HCT116 (cell line): ENCODE measurements around the gene PADI3. TPM values are rescaled to one million over a fixed set of nuclear protein-coding genes. Genes with fewer than 3 reads are reported as not detected.

Experiments used
- ATAC-seq: fragments of 200-7000 bp; cut with Tn5 transposase; 2 replicates; pipeline ENCODE4 v1.9.1; 2020; ENCODE audit warnings: mild to moderate bottlenecking, moderate library complexity
- BruUV-seq: library from RNA; stranded (reverse); fragments of 400-500 nt; replicated peaks from 2 replicates; lab custom pipeline; 2021; lab: Mats Ljungman, UMichigan
- CTCF ChIA-PET: fragments of 300-600 bp; sonication (Branson Sonifier 250); formaldehyde crosslinking; loops from one replicate; lab custom pipeline; 2021; ENCODE audit warnings: antibody characterized with exemption; lab: Charles Lee
- POLR2A ChIA-PET: fragments of 300-600, 350-600 bp; sonication (Branson Sonifier 250); formaldehyde crosslinking; loops from one replicate; lab custom pipeline; 2021; ENCODE audit warnings: antibody characterized with exemption; lab: Charles Lee
- RAD21 ChIA-PET, 2 experiments: fragments of 300-600 bp; sonication (Branson Sonifier 250); formaldehyde crosslinking; loops; one replicate each; lab custom pipeline; 2023; ENCODE audit warnings: low total read pairs in 2 of 2; ENCODE audit not compliant: uncharacterized antibody in 2 of 2, unreplicated experiment in 2 of 2, low non-redundant PET in 1 of 2; lab: Charles Lee
- DNase-seq: peaks from one replicate; pipeline ENCODE4 v3.0.0-alpha.2; 2010; ENCODE audit warnings: low read depth, low spot score
- H2AFZ ChIP-seq: fragments of 200-600 bp; shearing (Covaris generic), sonication (generic); 2 replicates; pipeline ENCODE4 v1.6.1; 2017; ENCODE audit warnings: low read depth, mixed run types, mixed read lengths, antibody characterized with exemption, low read length; ENCODE audit not compliant: poor library complexity, severe bottlenecking
- H3K27ac ChIP-seq: 2 replicates; pipeline ENCODE4 v1.5.1; 2012; ENCODE audit warnings: low read depth, low read length
- H3K27me3 ChIP-seq: fragments of 200-600 bp; sonication (generic); 2 replicates; pipeline ENCODE4 v1.6.1; 2016; ENCODE audit warnings: mixed run types, low read length, mixed read lengths; ENCODE audit not compliant: insufficient read depth
- H3K36me3 ChIP-seq, 2 experiments: fragments of 200-500 bp in 1 of 2; fragments of 200-600 bp in 1 of 2; sonication (Bioruptor generic) in 1 of 2; sonication (generic) in 1 of 2; 2 replicates each; pipeline versions ENCODE4 v1.5.1 to v1.6.1; 2014 to 2016; ENCODE audit warnings: low read length in 2 of 2, inconsistent platforms in 1 of 2, mixed read lengths in 1 of 2, mixed run types in 1 of 2; ENCODE audit not compliant: insufficient read depth in 2 of 2, control insufficient read depth in 1 of 2
- H3K4me1 ChIP-seq, 2 experiments: fragments of 200-600 bp in 1 of 2; sonication (generic) in 1 of 2; 2 replicates each; pipeline versions ENCODE4 v1.5.1 to v1.6.1; 2012 to 2017; ENCODE audit warnings: low read length in 2 of 2, inconsistent platforms in 1 of 2, mild to moderate bottlenecking in 1 of 2, mixed read lengths in 1 of 2, mixed run types in 1 of 2, moderate library complexity in 1 of 2; ENCODE audit not compliant: insufficient read depth in 2 of 2, control insufficient read depth in 1 of 2
- H3K4me2 ChIP-seq: fragments of 200-600 bp; sonication (generic); 2 replicates; pipeline ENCODE4 v1.6.1; 2017; ENCODE audit warnings: mixed run types, low read length, mixed read lengths
- H3K4me3 ChIP-seq, 2 experiments: fragments of 200-600 bp in 1 of 2; sonication (generic) in 1 of 2; replicated peaks in 1 of 2; 2 replicates each; pipeline ENCODE4 v1.5.1; 2011 to 2016; ENCODE audit warnings: low read length in 2 of 2, control low read depth in 1 of 2, low read depth in 1 of 2, mild to moderate bottlenecking in 1 of 2, mixed read lengths in 1 of 2, mixed run types in 1 of 2
- H3K79me2 ChIP-seq: fragments of 200-600 bp; sonication (generic); 2 replicates; pipeline ENCODE4 v1.6.1; 2017; ENCODE audit warnings: mild to moderate bottlenecking, mixed run types, low read length, moderate library complexity, mixed read lengths; ENCODE audit not compliant: insufficient read depth
- H3K9ac ChIP-seq: fragments of 200-600 bp; sonication (generic); 2 replicates; pipeline ENCODE4 v1.6.1; 2016; ENCODE audit warnings: low read length, mixed read lengths
- H3K9me2 ChIP-seq: fragments of 200-600 bp; sonication (generic), shearing (Covaris generic); 2 replicates; pipeline ENCODE4 v1.6.1; 2017; ENCODE audit warnings: mixed run types, mild to moderate bottlenecking, moderate library complexity; ENCODE audit not compliant: insufficient read depth
- H3K9me3 ChIP-seq, 2 experiments: fragments of 200-500 bp in 1 of 2; fragments of 200-600 bp in 1 of 2; sonication (Bioruptor generic) in 1 of 2; sonication (generic) in 1 of 2; 2 replicates each; pipeline ENCODE4 v1.6.1; 2014 to 2017; ENCODE audit warnings: low read length in 2 of 2, mixed read lengths in 2 of 2, inconsistent platforms in 1 of 2, low read depth in 1 of 2, mild to moderate bottlenecking in 1 of 2, mixed run types in 1 of 2, moderate library complexity in 1 of 2; ENCODE audit not compliant: control insufficient read depth in 1 of 2, insufficient read depth in 1 of 2
- H4K20me1 ChIP-seq: fragments of 200-600 bp; sonication (generic), shearing (Covaris generic); 2 replicates; pipeline ENCODE4 v1.6.1; 2017; ENCODE audit warnings: mixed run types, mild to moderate bottlenecking, moderate library complexity; ENCODE audit not compliant: insufficient read depth
- CBX3 ChIP-seq: IDR thresholded peaks from 2 replicates; pipeline ENCODE4 v1.6.1; 2012; ENCODE audit warnings: low read depth
- EGR1 ChIP-seq: IDR thresholded peaks from 2 replicates; pipeline ENCODE4 v1.6.1; 2012; ENCODE audit warnings: low read depth
- EZH2 ChIP-seq: fragments of 200-600 bp; sonication (generic); IDR thresholded peaks from 2 replicates; pipeline ENCODE4 v1.6.1; 2017; ENCODE audit warnings: antibody characterized with exemption, mixed run types
- FOSL1 ChIP-seq: IDR thresholded peaks from 2 replicates; pipeline ENCODE4 v1.6.1; 2012; ENCODE audit warnings: low read depth
- JUND ChIP-seq: IDR thresholded peaks from 2 replicates; pipeline ENCODE4 v1.6.1; 2012
- MAX ChIP-seq: IDR thresholded peaks from 2 replicates; pipeline ENCODE4 v1.6.1; 2012
- POLR2AphosphoS5 ChIP-seq: IDR thresholded peaks from 2 replicates; pipeline ENCODE4 v1.6.1; 2011; ENCODE audit warnings: mild to moderate bottlenecking, low read depth, low read length, moderate library complexity
- RAD21 ChIP-seq: IDR thresholded peaks from 2 replicates; pipeline ENCODE4 v1.6.1; 2012; ENCODE audit warnings: low read depth, mild to moderate bottlenecking
- SRF ChIP-seq: IDR thresholded peaks from 2 replicates; pipeline ENCODE4 v1.6.1; 2012; ENCODE audit warnings: low read depth
- TCF7L2 ChIP-seq: IDR thresholded peaks from 2 replicates; pipeline ENCODE4 v1.7.0; 2011; ENCODE audit warnings: borderline replicate concordance, inconsistent platforms; ENCODE audit not compliant: insufficient read depth, insufficient read length; ENCODE audit errors: extremely low read depth
- YY1 ChIP-seq: IDR thresholded peaks from 2 replicates; pipeline ENCODE4 v1.6.1; 2011; ENCODE audit warnings: low read length, low read depth, moderate library complexity, mild to moderate bottlenecking; ENCODE audit not compliant: insufficient replicate concordance; ENCODE audit errors: extremely low read depth
- ZNF274 ChIP-seq: fragments of 200-500 bp; sonication (Bioruptor generic); IDR thresholded peaks from 2 replicates; pipeline ENCODE4 v1.6.1; 2014; ENCODE audit warnings: mild to moderate bottlenecking, low read depth, low read length, inconsistent platforms
- intact Hi-C: fragments of 100-400 bp; cut with micrococcal nuclease; formaldehyde crosslinking; loops from 2 replicates; pipeline ENCODE4 v1.10.0; 2022
- total RNA-seq: library from RNA; stranded (reverse); gene quantifications from one replicate; pipeline ENCODE4 v1.2.1, GENCODE V29; 2021; ENCODE audit not compliant: unreplicated experiment
- TF ChIP-seq, protein P1 (sequence below): IDR thresholded peaks from 2 replicates; pipeline ENCODE4 v1.6.1; 2012

PADI3 gene
- total RNA-seq, 1 experiment from 2014 or later: 0.93 TPM

GRCh38 chr1:17258758-17259130 lies 9.8 kb downstream of the PADI3 start:
- intact Hi-C loops: no loop called here
- no peak overlapping the region for H3K4me3 ChIP-seq
- H3K9me3 ChIP-seq: no peaks in the 10 kb centered on the region
- no peaks in the 10 kb centered on the region for H3K79me2 ChIP-seq
- TF ChIP-seq TCF7L2: no peak
- TF ChIP-seq ZNF274: no peak
- no peak for TF ChIP-seq EZH2
- TF ChIP-seq RAD21: no peak
- TF ChIP-seq, protein P1, sequence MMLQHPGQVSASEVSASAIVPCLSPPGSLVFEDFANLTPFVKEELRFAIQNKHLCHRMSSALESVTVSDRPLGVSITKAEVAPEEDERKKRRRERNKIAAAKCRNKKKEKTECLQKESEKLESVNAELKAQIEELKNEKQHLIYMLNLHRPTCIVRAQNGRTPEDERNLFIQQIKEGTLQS: no peak
- no peak for TF ChIP-seq EGR1
- TF ChIP-seq YY1: no peak
- no peaks in the 10 kb centered on the region for H3K36me3 ChIP-seq
- ChIA-PET RAD21 (interaction anchor here in 1 of 2 experiments (0.9 to 1.1 kb wide), 2 partner anchors 10 to 130 kb away, joined by 3 to 4 read pairs; partner anchors contain the start of gene PADI3), POLR2A (interaction anchor here (2.2 kb wide), 1 partner anchor 10 kb away, joined by 8 read pairs; the partner anchor contains the start of gene PADI3), CTCF (interaction anchor here (0.8 to 1.5 kb wide), 5 partner anchors 9 to 77 kb away, joined by 3 to 6 read pairs (median 4); no protein-coding TSS in a partner anchor)
- DNase-seq (no peak), ATAC-seq (no peak)
- H3K27me3 ChIP-seq: peaks cover 6% of the 10 kb centered on the region
- H4K20me1 ChIP-seq: no peaks in the 10 kb centered on the region
- no peaks in the 10 kb centered on the region for H3K9me2 ChIP-seq
- H3K4me1 ChIP-seq: peaks cover 20 to 23% of the 10 kb centered on the region in 2 experiments
- no TSS peak for BruUV-seq
- H3K9ac ChIP-seq: peak overlapping the region; percentile 38; the same call in 1 of the 2 replicates
- no peak overlapping the region for H3K27ac ChIP-seq
- H2AFZ ChIP-seq: peak overlapping the region; percentile 98
- peak overlapping the region; percentile 87 for H3K4me2 ChIP-seq

DNA sequence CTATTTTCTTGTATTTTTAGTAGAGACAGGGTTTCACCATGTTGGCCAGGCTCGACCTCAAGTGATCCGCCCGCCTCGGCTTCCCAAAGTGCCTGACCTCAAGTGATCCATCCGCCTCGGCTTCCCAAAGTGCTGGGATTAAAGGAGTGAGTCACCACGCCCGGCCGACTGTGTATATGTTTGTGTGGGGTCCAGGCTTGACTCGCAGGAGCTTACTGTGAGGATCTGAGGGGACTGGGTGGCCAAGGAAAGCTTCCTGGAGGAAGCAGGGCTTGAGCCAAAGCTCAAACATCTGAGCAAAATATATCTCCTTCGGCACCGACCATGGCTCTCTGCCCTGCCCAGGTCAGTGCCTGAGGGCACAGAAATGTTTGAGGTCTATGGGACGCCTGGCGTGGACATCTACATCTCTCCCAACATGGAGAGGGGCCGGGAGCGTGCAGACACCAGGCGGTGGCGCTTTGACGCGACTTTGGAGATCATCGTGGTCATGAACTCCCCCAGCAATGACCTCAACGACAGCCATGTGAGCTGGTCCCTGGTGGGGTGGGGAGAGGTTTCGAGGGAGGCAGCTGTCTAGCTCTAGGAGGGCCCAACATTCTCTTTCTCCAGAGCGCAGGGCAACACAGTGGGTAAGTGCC lies 10.5 kb downstream of the PADI3 start:
- peak; percentile 83 for ATAC-seq
- BruUV-seq: no TSS peak

More for the DNA sequence above, 10.5 kb downstream of the PADI3 start:
- peaks cover 20 to 23% of the 10 kb centered on the region in 2 experiments for H3K4me1 ChIP-seq
- H3K27me3 ChIP-seq: peaks cover 6% of the 10 kb centered on the region
- ChIA-PET RAD21 (interaction anchor here (0.8 to 0.9 kb wide), 2 partner anchors 9 to 131 kb away, joined by 3 read pairs; no protein-coding TSS in a partner anchor), POLR2A (interaction anchor here (2.2 kb wide), 1 partner anchor 11 kb away, joined by 8 read pairs; the partner anchor contains the start of gene PADI3), CTCF (interaction anchor here (0.8 to 1.5 kb wide), 5 partner anchors 9 to 77 kb away, joined by 3 to 6 read pairs (median 4); no protein-coding TSS in a partner anchor)
- peak overlapping the region; percentile 87 for H3K4me2 ChIP-seq
- TF ChIP-seq POLR2AphosphoS5 (no peak), RAD21 (peak; percentile 34; the same call in 1 of the 2 replicates), TCF7L2 (peak; percentile 73), JUND (no peak), EGR1 (no peak), ZNF274 (no peak), MAX (peak; percentile 72), SRF (no peak), FOSL1 (peak; percentile 46), CBX3 (no peak), YY1 (peak; percentile 9)
- no peaks in the 10 kb centered on the region for H3K79me2 ChIP-seq
- H3K9me2 ChIP-seq: no peaks in the 10 kb centered on the region
- no peak overlapping the region; the same call in 1 of the 2 replicates for H3K27ac ChIP-seq
- H3K4me3 ChIP-seq: peak overlapping the region; percentile 16 to 48
- no peak for DNase-seq
- H2AFZ ChIP-seq: peak overlapping the region; percentile 98
- H4K20me1 ChIP-seq: no peaks in the 10 kb centered on the region
- H3K9me3 ChIP-seq: no peaks in the 10 kb centered on the region
- no peaks in the 10 kb centered on the region for H3K36me3 ChIP-seq
- intact Hi-C loops: no loop called here
- peak overlapping the region; percentile 38 for H3K9ac ChIP-seq
